ENCODE data around the gene MYH14. TPM values are rescaled to one million over a fixed set of nuclear protein-coding genes. Genes with fewer than 3 reads are reported as not detected.

Gene MYH14
- polyA plus RNA-seq, 1 of the 3 experiments (the other 2 are of a cell fraction), result 0.02 TPM

DNA sequence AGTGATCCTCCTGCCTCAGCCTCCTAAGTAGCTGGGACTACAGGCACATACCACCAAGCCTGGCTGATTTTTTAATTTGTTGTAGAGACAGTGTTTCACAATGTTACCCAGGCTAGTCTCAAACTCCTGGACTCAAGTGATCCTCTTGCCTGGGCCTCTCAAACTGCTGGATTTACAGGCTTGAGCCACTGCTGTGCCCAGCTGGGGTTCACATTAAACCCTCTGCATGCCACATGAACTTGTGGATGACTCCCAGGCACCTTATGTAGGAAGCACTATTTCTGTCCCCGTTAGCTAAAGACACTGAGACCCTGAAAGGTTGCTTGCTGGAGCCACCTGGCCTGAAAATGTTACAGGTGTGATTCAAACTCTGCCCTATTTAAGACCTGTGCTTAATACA, 10.5 kb downstream of the MYH14 start:
- WGBS (ENCODE audit: low lambda C conversion rate), result 8% methylated on average over 1 of the region's 1 CpG
- POLR2A ChIA-PET, result no interaction called here
- no peaks in the 10 kb centered on the region for H3F3A ChIP-seq (replicated peaks; ENCODE audit: insufficient read depth)

More for the DNA sequence above, 10.5 kb downstream of the MYH14 start:
- Histone ChIP-seq H3K9ac (no peak overlapping the region), H3K4me1 (ENCODE audit: control insufficient read depth in 1 of 2, insufficient read depth in 2 of 2, low read depth in 1 of 2, low read length in 1 of 2) (no peaks in the 10 kb centered on the region), H3K9me2 (no peaks in the 10 kb centered on the region), H3K4me3 (ENCODE audit: low read depth in 2 of 2, low read length in 1 of 2) (no peak overlapping the region), H3K27ac (ENCODE audit: low read depth in 2 of 2, low read length in 1 of 2) (no peak overlapping the region), H3K9me3 (no peaks in the 10 kb centered on the region), H3K36me3 (replicated peaks in 1 of 2; ENCODE audit: control insufficient read depth in 1 of 2, insufficient read depth in 2 of 2, low read length in 1 of 2) (no peaks in the 10 kb centered on the region), H3K4me2 (no peak overlapping the region), H2AFZ (ENCODE audit: low read depth) (no peak overlapping the region), H4K20me1 (ENCODE audit: insufficient read depth) (no peaks in the 10 kb centered on the region), H3K79me2 (ENCODE audit: insufficient read depth) (no peaks in the 10 kb centered on the region), H3K27me3 (ENCODE audit: insufficient read depth) (peaks cover 43% of the 10 kb centered on the region; the same call in 1 of the 2 replicates)
- CTCF ChIA-PET, result no interaction called here
- no peak for DNase-seq
- TF ChIP-seq, protein P1, sequence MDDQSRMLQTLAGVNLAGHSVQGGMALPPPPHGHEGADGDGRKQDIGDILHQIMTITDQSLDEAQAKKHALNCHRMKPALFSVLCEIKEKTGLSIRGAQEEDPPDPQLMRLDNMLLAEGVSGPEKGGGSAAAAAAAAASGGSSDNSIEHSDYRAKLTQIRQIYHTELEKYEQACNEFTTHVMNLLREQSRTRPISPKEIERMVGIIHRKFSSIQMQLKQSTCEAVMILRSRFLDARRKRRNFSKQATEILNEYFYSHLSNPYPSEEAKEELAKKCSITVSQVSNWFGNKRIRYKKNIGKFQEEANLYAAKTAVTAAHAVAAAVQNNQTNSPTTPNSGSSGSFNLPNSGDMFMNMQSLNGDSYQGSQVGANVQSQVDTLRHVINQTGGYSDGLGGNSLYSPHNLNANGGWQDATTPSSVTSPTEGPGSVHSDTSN (IDR thresholded peaks at IDR 0.05), result no peak
- TF ChIP-seq RCOR1 (IDR thresholded peaks at IDR 0.05; ENCODE audit: low read length) (no peak), POLR2AphosphoS5 (IDR thresholded peaks at IDR 0.05; ENCODE audit: low read depth, low read length) (no peak), FOXJ3 (CRISPR knock-in tag; IDR thresholded peaks at IDR 0.05) (no peak), SIN3A (IDR thresholded peaks at IDR 0.05; ENCODE audit: borderline replicate concordance, low read depth, low read length) (no peak), TAF1 (IDR thresholded peaks at IDR 0.05; ENCODE audit: borderline replicate concordance, low read depth, low read length) (no peak), MEF2A (IDR thresholded peaks at IDR 0.05; ENCODE audit: borderline replicate concordance, low read depth) (no peak), CHD2 (IDR thresholded peaks at IDR 0.05; ENCODE audit: low read length, partially characterized antibody) (no peak), GABPA (IDR thresholded peaks at IDR 0.05; ENCODE audit: low read depth) (no peak), JUND (IDR thresholded peaks at IDR 0.05) (no peak), FOXM1 (IDR thresholded peaks at IDR 0.05; ENCODE audit: low read depth) (no peak), MXI1 (IDR thresholded peaks at IDR 0.05; ENCODE audit: low read depth, low read length) (no peak), RFX5 (IDR thresholded peaks at IDR 0.05; ENCODE audit: low read length) (no peak), TCF12 (IDR thresholded peaks at IDR 0.05) (no peak), EZH2phosphoT487 (IDR thresholded peaks at IDR 0.05; ENCODE audit: borderline replicate concordance, low read depth) (no peak)
- TF ChIP-seq, protein P2, sequence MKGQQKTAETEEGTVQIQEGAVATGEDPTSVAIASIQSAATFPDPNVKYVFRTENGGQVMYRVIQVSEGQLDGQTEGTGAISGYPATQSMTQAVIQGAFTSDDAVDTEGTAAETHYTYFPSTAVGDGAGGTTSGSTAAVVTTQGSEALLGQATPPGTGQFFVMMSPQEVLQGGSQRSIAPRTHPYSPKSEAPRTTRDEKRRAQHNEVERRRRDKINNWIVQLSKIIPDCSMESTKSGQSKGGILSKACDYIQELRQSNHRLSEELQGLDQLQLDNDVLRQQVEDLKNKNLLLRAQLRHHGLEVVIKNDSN (IDR thresholded peaks at IDR 0.05; ENCODE audit: borderline replicate concordance, low read depth), result no peak
- TF ChIP-seq, protein P3, sequence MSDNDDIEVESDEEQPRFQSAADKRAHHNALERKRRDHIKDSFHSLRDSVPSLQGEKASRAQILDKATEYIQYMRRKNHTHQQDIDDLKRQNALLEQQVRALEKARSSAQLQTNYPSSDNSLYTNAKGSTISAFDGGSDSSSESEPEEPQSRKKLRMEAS (IDR thresholded peaks at IDR 0.05; ENCODE audit: low read depth), result no peak
- TF ChIP-seq, protein P4, sequence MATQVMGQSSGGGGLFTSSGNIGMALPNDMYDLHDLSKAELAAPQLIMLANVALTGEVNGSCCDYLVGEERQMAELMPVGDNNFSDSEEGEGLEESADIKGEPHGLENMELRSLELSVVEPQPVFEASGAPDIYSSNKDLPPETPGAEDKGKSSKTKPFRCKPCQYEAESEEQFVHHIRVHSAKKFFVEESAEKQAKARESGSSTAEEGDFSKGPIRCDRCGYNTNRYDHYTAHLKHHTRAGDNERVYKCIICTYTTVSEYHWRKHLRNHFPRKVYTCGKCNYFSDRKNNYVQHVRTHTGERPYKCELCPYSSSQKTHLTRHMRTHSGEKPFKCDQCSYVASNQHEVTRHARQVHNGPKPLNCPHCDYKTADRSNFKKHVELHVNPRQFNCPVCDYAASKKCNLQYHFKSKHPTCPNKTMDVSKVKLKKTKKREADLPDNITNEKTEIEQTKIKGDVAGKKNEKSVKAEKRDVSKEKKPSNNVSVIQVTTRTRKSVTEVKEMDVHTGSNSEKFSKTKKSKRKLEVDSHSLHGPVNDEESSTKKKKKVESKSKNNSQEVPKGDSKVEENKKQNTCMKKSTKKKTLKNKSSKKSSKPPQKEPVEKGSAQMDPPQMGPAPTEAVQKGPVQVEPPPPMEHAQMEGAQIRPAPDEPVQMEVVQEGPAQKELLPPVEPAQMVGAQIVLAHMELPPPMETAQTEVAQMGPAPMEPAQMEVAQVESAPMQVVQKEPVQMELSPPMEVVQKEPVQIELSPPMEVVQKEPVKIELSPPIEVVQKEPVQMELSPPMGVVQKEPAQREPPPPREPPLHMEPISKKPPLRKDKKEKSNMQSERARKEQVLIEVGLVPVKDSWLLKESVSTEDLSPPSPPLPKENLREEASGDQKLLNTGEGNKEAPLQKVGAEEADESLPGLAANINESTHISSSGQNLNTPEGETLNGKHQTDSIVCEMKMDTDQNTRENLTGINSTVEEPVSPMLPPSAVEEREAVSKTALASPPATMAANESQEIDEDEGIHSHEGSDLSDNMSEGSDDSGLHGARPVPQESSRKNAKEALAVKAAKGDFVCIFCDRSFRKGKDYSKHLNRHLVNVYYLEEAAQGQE (IDR thresholded peaks at IDR 0.05; ENCODE audit: low read depth, low read length), result no peak
- TF ChIP-seq, protein P5, sequence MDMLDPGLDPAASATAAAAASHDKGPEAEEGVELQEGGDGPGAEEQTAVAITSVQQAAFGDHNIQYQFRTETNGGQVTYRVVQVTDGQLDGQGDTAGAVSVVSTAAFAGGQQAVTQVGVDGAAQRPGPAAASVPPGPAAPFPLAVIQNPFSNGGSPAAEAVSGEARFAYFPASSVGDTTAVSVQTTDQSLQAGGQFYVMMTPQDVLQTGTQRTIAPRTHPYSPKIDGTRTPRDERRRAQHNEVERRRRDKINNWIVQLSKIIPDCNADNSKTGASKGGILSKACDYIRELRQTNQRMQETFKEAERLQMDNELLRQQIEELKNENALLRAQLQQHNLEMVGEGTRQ (IDR thresholded peaks at IDR 0.05; ENCODE audit: borderline replicate concordance, low read depth, low read length), result no peak

Data from SK-N-SH (cell line).